ENCODE measurements around the gene AFMID.
"Not testable (repeated sequence)": the region's sequence is repeated elsewhere in the genome, so short reads cannot be mapped to it uniquely, and the experiment has no call there.

AFMID gene

GRCh38 chr17:78186692-78187595, at the start of gene AFMID, which contains the start of gene TK1:
AFMID (plus strand) TSS chr17:78187362; CDS start chr17:78187371, 9 bp downstream.
TK1 (minus strand) TSS chr17:78187052; CDS start chr17:78186994, 58 bp downstream.
- TF ChIP-seq CTCF (conservative IDR thresholded peaks at IDR 0.05; ENCODE audit: low read length) = peak; percentile 59
- DNase-seq (ENCODE audit: low read depth) = peak; percentile 93
- H3K4me3 ChIP-seq (ENCODE audit: low read length) = peak within 1 kb of the TSS; percentile 79

- no peak for DNase-seq (ENCODE audit: low read depth)
- H3K4me3 ChIP-seq (ENCODE audit: low read length) = no peak overlapping the region
- peak; percentile 19; the same call in 1 of the 2 replicates for TF ChIP-seq CTCF (conservative IDR thresholded peaks at IDR 0.05; ENCODE audit: low read length)
These were observed 49.6 kb upstream of the AFMID start for GRCh38 chr17:78137392-78138203.

DNA sequence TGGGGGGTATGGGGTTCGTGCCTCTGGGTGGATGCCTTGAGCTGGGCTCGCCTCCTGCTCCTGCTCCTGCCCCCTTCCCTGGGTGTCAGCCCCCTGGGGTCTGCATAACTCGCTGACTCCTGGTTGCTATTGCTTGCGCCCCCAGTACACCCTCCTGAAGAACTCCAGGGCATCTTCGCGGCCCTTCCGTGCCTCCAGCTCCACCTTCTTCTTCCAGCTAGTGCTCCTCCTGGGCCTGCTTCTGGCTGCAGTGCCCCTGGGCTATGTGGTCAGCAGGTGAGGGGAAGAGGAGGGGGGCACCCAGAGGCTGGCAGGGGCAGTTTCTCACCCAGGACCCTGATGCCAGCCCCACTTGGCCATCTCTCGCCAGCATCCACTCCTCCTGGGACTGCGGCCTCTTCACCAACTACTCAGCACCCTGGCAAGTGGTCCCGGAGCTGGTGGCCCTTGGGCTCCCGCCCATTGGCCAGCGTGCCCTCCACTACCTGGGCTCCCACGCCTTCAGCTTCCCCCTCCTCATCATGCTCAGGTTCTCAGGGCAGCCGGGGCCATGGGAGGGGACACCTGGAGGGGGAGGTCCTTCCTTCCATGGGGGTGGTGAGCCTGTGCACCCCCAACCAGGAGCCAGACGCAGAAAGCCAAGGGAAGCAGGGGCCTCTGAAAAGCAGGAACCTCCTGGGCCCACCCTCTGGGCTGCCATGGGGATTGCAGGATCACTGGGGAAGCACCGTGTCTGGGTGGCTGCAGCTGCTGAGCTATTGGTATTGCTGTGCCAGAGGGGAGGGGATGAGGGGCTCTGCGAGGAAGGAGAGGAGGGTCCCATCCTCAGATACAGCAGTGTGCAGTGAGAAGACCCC, 48.7 kb upstream of the AFMID start:
- DNase-seq (ENCODE audit: low read depth) = no peak
- H3K4me3 ChIP-seq (ENCODE audit: low read length) = no peak overlapping the region
- no peak for TF ChIP-seq CTCF (conservative IDR thresholded peaks at IDR 0.05; ENCODE audit: low read length)

GRCh38 chr17:78139861-78140168, 47.3 kb upstream of the AFMID start:
- not testable (repeated sequence) for DNase-seq (ENCODE audit: low read depth); H3K4me3 ChIP-seq (ENCODE audit: low read length)

- no peak for TF ChIP-seq CTCF (conservative IDR thresholded peaks at IDR 0.05; ENCODE audit: low read length)
- no peak overlapping the region for H3K4me3 ChIP-seq (ENCODE audit: low read length)
- DNase-seq (ENCODE audit: low read depth) = peak; percentile 53
These were observed 46.8 kb upstream of the AFMID start for GRCh38 chr17:78140169-78141051.

DNA sequence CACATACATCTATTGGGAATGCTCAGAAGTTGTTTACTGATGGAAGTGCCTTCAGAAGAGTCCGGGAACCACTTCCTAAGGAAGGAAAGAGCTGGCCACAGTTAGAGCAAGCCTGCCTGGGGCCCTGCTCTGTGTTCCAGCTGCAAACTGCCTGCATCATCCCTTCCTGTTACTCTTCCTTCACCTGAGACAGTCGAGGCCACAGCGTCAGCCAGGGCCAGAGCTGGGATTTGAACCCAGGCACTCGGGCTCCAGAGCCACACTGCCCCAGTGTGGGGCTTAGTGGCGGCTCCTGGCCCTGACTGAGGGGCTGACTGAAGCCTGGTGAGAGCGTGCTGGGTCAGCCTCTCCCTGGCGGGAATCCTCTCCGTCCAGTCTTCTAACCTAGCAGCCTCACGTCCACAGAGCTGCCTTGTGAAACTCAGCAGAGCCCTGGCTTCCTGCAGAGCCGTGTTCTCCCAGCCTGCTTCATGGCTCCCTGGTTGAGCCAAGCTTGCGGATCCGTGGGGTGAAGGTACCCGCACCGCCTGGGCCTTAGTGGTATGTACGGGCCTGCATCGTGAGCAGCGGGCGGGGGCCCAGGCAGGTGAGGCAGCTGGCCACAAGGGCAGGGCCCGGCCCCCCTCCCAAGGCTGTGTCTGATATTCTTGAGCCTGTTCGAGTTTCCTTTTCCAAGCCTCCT, 45.6 kb upstream of the AFMID start:
- TF ChIP-seq CTCF (conservative IDR thresholded peaks at IDR 0.05; ENCODE audit: low read length) = no peak
- DNase-seq (ENCODE audit: low read depth) = no peak
- H3K4me3 ChIP-seq (ENCODE audit: low read length) = no peak overlapping the region
